Measurements from ENCODE around the gene DMD.

The DMD gene

GRCh38 chrX:32155044-32155638, 1056.2 kb downstream of the DMD start:
- no peak for DNase-seq
- H3K9me2 ChIP-seq (replicated peaks; ENCODE audit: insufficient read depth, low read length), result no peaks in the 10 kb centered on the region
- no peak overlapping the region for H3K4me3 ChIP-seq (ENCODE audit: low read length)
- no peaks in the 10 kb centered on the region for H3K27me3 ChIP-seq (replicated peaks; ENCODE audit: insufficient read depth, low read length)
- no peak overlapping the region for H3K27ac ChIP-seq (ENCODE audit: low read length)
- H3K36me3 ChIP-seq (replicated peaks; ENCODE audit: insufficient read depth, low read length), result no peaks in the 10 kb centered on the region
- no peaks in the 10 kb centered on the region for H3F3A ChIP-seq (ENCODE audit: insufficient read depth, low read length)
- TF ChIP-seq EZH2 (optimal IDR thresholded peaks at IDR 0.05; ENCODE audit: low read depth, low read length) (no peak), EZH2phosphoT487 (IDR thresholded peaks at IDR 0.05; ENCODE audit: low read length) (no peak)
- TF ChIP-seq, protein P1, sequence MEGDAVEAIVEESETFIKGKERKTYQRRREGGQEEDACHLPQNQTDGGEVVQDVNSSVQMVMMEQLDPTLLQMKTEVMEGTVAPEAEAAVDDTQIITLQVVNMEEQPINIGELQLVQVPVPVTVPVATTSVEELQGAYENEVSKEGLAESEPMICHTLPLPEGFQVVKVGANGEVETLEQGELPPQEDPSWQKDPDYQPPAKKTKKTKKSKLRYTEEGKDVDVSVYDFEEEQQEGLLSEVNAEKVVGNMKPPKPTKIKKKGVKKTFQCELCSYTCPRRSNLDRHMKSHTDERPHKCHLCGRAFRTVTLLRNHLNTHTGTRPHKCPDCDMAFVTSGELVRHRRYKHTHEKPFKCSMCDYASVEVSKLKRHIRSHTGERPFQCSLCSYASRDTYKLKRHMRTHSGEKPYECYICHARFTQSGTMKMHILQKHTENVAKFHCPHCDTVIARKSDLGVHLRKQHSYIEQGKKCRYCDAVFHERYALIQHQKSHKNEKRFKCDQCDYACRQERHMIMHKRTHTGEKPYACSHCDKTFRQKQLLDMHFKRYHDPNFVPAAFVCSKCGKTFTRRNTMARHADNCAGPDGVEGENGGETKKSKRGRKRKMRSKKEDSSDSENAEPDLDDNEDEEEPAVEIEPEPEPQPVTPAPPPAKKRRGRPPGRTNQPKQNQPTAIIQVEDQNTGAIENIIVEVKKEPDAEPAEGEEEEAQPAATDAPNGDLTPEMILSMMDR (IDR thresholded peaks at IDR 0.05; ENCODE audit: low read length), result no peak
- H3K9me3 ChIP-seq (replicated peaks; ENCODE audit: insufficient read depth, low read length), result no peaks in the 10 kb centered on the region
- H2AFZ ChIP-seq (ENCODE audit: low read length), result no peak overlapping the region
- no peaks in the 10 kb centered on the region for H3K4me1 ChIP-seq (ENCODE audit: low read length)
- H3K9ac ChIP-seq (ENCODE audit: low read length), result no peak overlapping the region
- no peak overlapping the region for H3K4me2 ChIP-seq (ENCODE audit: low read depth, low read length)
- no peaks in the 10 kb centered on the region for H4K20me1 ChIP-seq (ENCODE audit: insufficient read depth, low read length)
- no peaks in the 10 kb centered on the region for H3K79me2 ChIP-seq (ENCODE audit: low read length)

GRCh38 chrX:32153585-32153984, 1057.8 kb downstream of the DMD start:
- DNase-seq, result no peak
- Histone ChIP-seq H3K4me3 (ENCODE audit: low read length) (no peak overlapping the region), H3K9me2 (replicated peaks; ENCODE audit: insufficient read depth, low read length) (no peaks in the 10 kb centered on the region), H3K79me2 (ENCODE audit: low read length) (no peaks in the 10 kb centered on the region), H3K36me3 (replicated peaks; ENCODE audit: insufficient read depth, low read length) (no peaks in the 10 kb centered on the region), H3K4me2 (ENCODE audit: low read depth, low read length) (no peak overlapping the region), H3K27ac (ENCODE audit: low read length) (no peak overlapping the region), H3K27me3 (replicated peaks; ENCODE audit: insufficient read depth, low read length) (no peaks in the 10 kb centered on the region), H2AFZ (ENCODE audit: low read length) (no peak overlapping the region), H4K20me1 (ENCODE audit: insufficient read depth, low read length) (no peaks in the 10 kb centered on the region), H3K4me1 (ENCODE audit: low read length) (no peaks in the 10 kb centered on the region), H3K9ac (ENCODE audit: low read length) (no peak overlapping the region), H3K9me3 (replicated peaks; ENCODE audit: insufficient read depth, low read length) (no peaks in the 10 kb centered on the region), H3F3A (ENCODE audit: insufficient read depth, low read length) (no peaks in the 10 kb centered on the region)
- no peak for TF ChIP-seq EZH2 (optimal IDR thresholded peaks at IDR 0.05; ENCODE audit: low read depth, low read length)
- TF ChIP-seq, protein P1 (IDR thresholded peaks at IDR 0.05; ENCODE audit: low read length), result no peak
- TF ChIP-seq EZH2phosphoT487 (IDR thresholded peaks at IDR 0.05; ENCODE audit: low read length), result no peak

DNA sequence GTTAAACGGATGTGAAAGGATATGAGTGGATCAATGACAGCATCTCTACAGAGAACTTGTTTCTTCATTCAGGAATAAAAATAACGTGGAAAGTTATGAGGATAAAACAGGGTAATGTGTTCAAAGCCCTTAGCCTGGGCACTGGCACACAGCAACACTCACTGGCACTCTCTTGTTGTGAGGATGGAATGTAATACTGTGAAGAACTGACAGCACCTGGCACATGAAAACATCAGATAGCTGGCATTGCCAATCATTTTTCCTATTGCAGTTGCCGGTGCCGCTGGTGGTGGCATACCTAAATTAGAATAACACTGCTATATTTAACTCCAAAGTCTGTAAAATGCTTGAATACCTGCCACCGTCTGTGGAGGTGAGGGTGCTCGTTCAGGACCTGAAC, 1061.2 kb downstream of the DMD start:
- no peaks in the 10 kb centered on the region for H3K4me1 ChIP-seq (ENCODE audit: low read length)
- H3K36me3 ChIP-seq (replicated peaks; ENCODE audit: insufficient read depth, low read length), result no peaks in the 10 kb centered on the region
- no peaks in the 10 kb centered on the region for H3K9me3 ChIP-seq (replicated peaks; ENCODE audit: insufficient read depth, low read length)
- H3F3A ChIP-seq (ENCODE audit: insufficient read depth, low read length), result no peaks in the 10 kb centered on the region
- no peaks in the 10 kb centered on the region for H4K20me1 ChIP-seq (ENCODE audit: insufficient read depth, low read length)
- DNase-seq, result no peak
- no peak for TF ChIP-seq EZH2 (optimal IDR thresholded peaks at IDR 0.05; ENCODE audit: low read depth, low read length)
- no peak for TF ChIP-seq EZH2phosphoT487 (IDR thresholded peaks at IDR 0.05; ENCODE audit: low read length)
- TF ChIP-seq, protein P1 (IDR thresholded peaks at IDR 0.05; ENCODE audit: low read length), result no peak
- no peak overlapping the region for H3K27ac ChIP-seq (ENCODE audit: low read length)
- H3K9me2 ChIP-seq (replicated peaks; ENCODE audit: insufficient read depth, low read length), result no peaks in the 10 kb centered on the region
- no peaks in the 10 kb centered on the region for H3K27me3 ChIP-seq (replicated peaks; ENCODE audit: insufficient read depth, low read length)
- H3K9ac ChIP-seq (ENCODE audit: low read length), result no peak overlapping the region
- no peak overlapping the region for H3K4me3 ChIP-seq (ENCODE audit: low read length)
- H3K4me2 ChIP-seq (ENCODE audit: low read depth, low read length), result no peak overlapping the region
- no peaks in the 10 kb centered on the region for H3K79me2 ChIP-seq (ENCODE audit: low read length)
- no peak overlapping the region for H2AFZ ChIP-seq (ENCODE audit: low read length)

Data from MM.1S (cell line).